ENCODE data around the gene KCND2.

KCND2 gene

DNA sequence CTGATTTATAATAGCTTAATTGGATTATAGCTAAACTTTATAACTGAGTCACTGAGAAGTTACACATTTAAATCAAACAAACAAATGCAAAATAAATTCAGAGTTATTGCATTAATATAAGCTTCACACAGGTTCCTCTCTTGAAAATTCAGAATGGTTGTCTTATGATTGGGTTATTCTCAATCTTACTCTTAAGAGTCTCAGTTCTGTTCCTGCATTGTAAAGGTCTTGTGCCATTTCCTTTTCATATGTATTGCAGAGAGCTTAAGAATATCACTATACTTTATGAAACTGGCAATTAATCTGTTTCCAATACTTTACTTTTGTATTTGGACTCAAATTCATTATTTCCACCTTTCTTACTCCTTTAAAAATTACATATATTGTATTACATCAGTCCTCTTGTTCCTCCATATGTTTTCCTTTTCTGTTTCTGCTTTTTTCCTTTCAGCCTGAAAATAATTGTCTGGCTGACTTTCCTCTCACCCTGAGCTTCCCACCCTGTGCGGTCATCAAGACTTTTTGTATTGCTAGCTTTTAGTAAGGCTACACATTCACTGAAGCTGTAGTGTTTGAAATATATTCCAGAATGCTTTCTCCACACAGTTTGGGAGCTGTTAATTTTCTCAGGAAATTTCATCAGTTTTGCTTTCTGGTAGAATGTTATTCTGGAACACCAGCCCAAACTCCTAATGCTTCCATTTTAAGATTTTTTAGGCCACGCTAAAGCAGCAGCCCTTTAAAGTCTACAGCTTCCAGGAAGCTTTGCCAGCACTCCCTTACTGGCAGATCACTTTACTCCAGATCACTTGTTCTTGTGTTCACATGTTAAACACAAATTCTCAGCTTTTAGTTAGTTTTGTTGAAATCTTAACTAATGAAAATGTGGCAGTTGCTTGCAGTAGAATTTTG is 139.4 kb downstream of the KCND2 start:
- no peak for DNase-seq

GRCh38 chr7:120413164-120413563 is 140.2 kb downstream of the KCND2 start:
- DNase-seq: no peak

- DNase-seq: no peak
Measured at GRCh38 chr7:120417244-120417979, 144.4 kb downstream of the KCND2 start.

GRCh38 chr7:120421151-120421651 is 148.2 kb downstream of the KCND2 start:
- DNase-seq: no peak

- no peak for DNase-seq
Measured at GRCh38 chr7:120431016-120431415, 158.0 kb downstream of the KCND2 start.

- no peak for DNase-seq
Measured at GRCh38 chr7:120436487-120437060, 163.6 kb downstream of the KCND2 start.

DNA sequence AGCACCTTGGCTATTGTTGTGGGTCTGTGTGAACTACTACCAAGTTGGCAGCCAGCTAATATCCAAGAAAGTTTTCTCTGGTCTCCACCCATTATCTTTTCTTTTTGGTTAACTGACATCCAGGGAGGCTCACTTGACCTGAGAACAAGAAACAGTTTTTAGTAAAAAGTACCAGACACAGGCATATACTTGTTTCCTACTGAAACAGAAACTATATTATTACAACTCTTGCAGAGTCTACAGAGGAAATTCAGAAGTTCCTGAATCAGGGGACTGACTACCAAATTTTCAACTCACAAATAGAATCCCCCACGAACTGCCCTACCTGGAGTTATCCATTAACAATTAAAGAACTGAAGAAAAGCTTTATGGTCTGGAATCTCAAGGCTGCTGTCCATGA is 168.9 kb downstream of the KCND2 start:
- DNase-seq: no peak

GRCh38 chr7:120442838-120443237 is 169.9 kb downstream of the KCND2 start:
- DNase-seq: no peak

- no peak for DNase-seq
Measured at GRCh38 chr7:120444650-120445049, 171.7 kb downstream of the KCND2 start.

GRCh38 chr7:120445276-120445675 is 172.3 kb downstream of the KCND2 start:
- DNase-seq: no peak

GRCh38 chr7:120452665-120453064 is 179.7 kb downstream of the KCND2 start:
- DNase-seq: no peak

GRCh38 chr7:120456699-120457098 is 183.7 kb downstream of the KCND2 start:
- no peak for DNase-seq

DNA sequence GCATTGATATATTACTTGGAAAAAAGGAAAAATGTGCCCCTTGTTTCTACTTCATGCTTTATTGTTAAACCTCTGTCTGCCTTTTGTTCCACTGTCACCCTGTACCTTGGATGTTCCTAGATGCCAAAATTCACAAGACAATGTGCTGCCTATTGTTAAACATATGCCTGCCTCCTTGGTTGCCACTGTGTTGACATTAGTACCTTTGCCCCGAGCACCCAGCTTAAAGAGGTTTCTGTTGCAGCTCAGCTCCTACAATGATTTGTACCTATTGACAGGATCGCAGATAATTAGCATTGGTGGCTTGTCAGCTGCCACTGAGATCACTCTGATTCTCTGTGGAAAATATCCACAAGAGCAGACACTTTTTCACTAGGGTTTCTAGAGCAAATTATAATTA is 188.0 kb downstream of the KCND2 start:
- DNase-seq: no peak

DNA sequence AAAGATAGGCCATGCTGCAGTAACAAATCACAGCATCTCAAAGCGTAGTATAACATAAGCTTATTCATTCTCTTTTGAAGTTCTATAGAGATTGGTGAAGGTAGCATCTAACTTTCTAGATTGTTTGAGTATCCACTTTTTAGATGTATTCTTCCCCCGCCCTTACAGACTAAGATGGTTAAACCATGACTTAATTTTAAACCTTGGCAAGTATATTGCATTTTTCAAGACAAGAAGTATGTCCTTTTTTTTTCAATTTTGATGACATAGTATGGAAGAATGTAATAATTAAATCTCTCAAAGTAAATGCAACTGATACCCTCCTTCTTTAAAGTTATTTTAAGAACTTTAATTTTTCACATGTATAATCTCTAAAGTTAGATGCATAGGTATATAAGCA is 190.0 kb downstream of the KCND2 start:
- peak; percentile 52 for DNase-seq

DNA sequence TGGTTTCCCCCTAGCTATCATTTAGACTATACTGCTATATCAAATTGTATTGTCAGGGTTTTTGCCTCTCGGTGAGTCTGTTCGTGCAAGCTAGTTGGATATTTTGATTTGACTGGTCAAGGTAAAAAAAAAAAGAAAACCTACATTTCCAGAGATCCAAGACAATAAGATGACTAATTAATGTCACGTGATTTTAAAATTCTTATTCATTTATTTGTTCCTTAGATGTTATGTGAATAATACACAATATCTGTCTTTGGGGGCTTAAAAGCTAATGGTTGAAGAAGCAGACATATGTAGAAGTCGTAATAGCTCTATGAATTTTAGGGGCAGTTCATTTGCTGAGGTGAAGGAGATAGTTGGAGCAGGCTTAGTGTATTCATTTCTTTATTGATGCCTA is 191.1 kb downstream of the KCND2 start:
- DNase-seq: no peak

DNA sequence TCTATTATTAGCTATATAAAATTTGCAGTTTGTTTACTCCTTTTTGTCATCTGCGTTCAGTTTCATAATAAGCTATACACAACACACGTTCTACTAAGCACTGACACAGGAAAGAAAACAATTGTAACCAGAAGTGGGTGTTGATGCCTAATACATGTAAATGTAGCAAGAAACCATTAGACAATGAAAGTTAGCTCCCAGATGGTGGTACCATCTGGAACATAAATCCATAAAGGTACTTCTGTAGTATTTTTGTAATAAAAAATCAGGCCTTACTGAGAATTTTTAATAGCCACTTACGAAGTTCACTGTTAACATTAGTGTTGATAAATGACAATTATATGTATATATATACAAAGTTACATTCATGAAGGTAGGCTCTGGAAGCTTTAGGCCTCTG is 194.7 kb downstream of the KCND2 start:
- no peak for DNase-seq

DNA sequence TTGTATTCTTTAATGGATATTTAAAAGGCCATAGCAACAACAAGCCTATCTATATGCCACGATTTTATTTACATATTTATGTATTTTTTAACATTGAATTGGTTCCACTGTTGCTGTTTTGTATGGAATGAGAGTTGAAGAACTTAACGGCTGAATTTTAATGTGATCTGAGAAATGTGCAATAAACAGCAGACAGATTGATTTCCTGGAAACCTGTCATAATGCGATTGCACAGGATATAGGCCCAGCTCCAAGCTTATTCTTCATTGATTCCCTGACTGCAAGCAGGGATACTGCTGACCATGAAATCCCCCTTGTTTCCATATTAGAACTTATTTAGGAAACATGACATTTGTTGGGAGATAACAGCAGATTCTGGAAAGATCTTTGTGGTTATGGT is 195.6 kb downstream of the KCND2 start:
- no peak for DNase-seq

DNA sequence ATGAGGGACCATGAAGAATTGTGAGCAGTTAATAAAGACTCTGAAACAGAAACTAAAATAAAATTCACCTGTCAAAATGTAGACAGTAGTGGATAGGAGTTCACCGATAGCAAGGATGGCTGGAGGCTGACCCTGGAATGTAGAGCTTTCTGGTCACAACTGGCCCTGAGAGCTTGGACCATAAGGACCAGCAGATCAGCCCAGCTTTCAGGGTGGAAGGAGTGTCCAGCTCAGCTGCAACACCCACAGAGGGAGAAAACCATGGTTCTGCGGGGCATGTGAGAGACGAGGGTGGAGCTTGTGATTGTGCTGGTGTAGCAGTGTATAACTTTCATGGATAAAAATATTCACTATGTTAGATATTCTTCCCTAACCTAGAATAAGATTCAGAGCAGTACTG is 199.9 kb downstream of the KCND2 start:
- no peak for DNase-seq

DNA sequence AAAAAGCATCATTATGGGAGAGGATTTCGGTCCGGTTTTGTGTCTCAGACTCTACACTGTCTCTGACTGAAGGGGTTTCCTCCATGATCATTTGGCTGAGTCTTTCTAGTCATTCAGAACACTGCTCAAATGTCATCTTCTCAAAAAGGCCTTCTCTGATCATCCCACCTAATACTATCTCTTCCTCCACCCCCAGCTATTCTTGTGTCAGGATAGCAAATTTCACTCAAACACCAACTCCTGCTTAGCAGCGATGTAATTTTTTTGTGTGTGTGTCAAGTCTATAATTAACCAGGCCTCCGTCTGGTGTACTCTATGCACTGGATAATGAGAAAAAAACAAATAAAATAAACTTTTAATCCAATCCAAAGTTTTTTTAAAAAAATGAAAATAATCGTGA is 200.4 kb downstream of the KCND2 start:
- DNase-seq: no peak

DNA sequence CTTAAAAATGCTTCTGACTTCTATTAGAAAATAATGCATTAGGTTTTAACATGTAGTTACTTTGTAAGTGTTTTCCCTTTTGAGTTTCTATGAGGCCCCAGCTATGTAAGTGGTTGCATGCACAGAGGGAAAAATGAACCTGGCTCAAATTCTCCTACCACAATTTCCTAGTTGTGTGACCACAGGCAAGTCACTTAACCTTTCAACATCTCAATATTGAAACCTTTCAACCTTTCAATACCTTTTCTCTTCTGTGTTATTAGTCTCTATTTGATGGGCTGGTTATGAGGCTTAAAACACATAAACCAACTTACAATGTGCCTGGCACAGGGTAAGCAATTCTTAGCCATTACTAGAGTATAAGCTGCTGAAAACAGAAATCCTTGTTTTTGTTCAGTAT is 203.0 kb downstream of the KCND2 start:
- no peak for DNase-seq

GRCh38 chr7:120480472-120480871 is 207.5 kb downstream of the KCND2 start:
- no peak for DNase-seq

DNA sequence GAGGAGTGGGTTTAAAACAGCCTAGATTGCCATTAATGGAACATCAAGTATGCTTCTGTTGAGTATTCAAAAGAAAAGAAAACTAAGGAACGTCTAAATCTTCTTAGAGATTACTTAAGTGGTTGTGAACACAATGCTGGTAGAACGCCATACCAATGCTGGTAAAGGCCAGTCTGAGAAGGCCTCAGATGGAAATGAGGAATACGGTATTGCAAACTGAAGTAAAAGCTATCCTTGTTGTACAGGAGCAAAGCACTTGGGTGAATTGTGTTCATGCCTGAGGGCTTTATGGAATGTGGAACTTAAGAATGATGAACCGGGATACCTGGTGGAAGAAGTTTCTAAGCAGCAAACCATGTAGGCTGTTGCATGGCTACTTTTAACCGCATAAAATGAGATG is 208.0 kb downstream of the KCND2 start:
- no peak for DNase-seq

DNA sequence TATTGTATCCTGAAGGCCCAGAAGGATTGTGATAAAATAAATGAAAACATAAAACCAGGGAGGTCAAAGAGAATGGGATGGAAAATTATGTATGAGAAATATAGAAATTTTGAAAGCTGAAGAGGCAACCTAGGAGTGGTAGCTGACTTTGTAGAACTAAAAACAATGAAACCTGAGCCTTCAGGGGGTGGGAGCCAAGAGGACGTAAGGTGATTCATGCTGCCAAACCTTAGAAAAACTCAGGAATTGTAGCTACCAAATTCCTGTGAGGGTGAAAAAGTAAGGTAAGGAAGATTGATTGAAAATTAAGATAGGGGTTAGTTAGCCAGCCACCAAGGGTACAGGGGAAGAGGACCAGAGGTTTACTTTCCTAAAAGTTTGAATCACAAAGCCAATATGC is 213.2 kb downstream of the KCND2 start:
- DNase-seq: no peak

- DNase-seq: no peak
Measured at GRCh38 chr7:120502132-120502531, 229.2 kb downstream of the KCND2 start.

All from fibroblast of skin of right biceps (primary cell).